GM12875 (cell line): ENCODE results near the gene LRRC51.

Experiments used
- H3K4me3 ChIP-seq: one replicate; pipeline ENCODE4 v1.5.1; 2011; ENCODE audit warnings: low read depth, low read length, control low read depth
- TF ChIP-seq, protein P1 (sequence below): IDR thresholded peaks from 2 replicates; pipeline ENCODE4 v1.5.1; 2011; ENCODE audit warnings: low read depth, mild to moderate bottlenecking, control low read depth, inconsistent platforms, low read length, moderate library complexity, borderline replicate concordance; ENCODE audit not compliant: insufficient read depth

The LRRC51 gene

GRCh38 chr11:72100009-72100408 is 19.4 kb downstream of the LRRC51 start:
- TF ChIP-seq, protein P1, sequence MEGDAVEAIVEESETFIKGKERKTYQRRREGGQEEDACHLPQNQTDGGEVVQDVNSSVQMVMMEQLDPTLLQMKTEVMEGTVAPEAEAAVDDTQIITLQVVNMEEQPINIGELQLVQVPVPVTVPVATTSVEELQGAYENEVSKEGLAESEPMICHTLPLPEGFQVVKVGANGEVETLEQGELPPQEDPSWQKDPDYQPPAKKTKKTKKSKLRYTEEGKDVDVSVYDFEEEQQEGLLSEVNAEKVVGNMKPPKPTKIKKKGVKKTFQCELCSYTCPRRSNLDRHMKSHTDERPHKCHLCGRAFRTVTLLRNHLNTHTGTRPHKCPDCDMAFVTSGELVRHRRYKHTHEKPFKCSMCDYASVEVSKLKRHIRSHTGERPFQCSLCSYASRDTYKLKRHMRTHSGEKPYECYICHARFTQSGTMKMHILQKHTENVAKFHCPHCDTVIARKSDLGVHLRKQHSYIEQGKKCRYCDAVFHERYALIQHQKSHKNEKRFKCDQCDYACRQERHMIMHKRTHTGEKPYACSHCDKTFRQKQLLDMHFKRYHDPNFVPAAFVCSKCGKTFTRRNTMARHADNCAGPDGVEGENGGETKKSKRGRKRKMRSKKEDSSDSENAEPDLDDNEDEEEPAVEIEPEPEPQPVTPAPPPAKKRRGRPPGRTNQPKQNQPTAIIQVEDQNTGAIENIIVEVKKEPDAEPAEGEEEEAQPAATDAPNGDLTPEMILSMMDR: no peak
- H3K4me3 ChIP-seq: no peak overlapping the region

GRCh38 chr11:72100462-72100861 is 19.8 kb downstream of the LRRC51 start:
- no peak overlapping the region for H3K4me3 ChIP-seq
- TF ChIP-seq, protein P1: no peak

DNA sequence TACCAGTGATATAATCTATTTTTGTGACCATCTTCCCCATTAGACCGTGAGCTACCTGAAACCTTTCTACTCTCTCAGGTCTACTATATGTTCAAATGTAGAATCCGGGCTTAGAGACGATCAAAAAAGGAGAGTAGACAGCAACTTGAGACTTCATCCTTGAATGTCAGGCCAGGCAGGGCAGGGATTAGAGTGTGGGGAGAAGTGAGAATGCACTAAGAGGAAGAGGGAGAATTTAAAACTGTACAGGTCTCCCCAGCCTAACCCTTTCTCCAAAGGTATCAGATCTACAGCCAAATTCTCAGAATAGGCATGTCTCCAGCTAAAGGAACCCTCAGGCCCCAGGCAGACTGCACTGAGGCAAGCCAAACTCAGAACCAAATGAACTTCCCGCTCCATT is 21.5 kb downstream of the LRRC51 start:
- H3K4me3 ChIP-seq: peak overlapping the region; percentile 58
- TF ChIP-seq, protein P1: no peak

DNA sequence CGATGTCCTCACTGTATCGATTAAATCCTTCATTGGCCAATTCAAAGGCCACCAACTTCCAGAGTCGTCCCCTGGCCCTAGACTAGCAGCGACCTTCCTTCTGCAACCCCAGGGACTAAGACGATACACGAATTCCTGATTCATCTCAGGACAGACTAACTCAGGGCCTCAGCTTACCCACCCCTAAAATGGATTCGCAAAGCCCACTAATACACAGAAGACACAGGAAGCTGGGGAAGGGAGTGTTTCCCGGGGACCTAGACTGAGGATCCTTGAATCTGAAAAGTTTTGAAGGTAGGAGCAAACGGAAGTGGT is 21.9 kb downstream of the LRRC51 start:
- TF ChIP-seq, protein P1: no peak
- H3K4me3 ChIP-seq: peak overlapping the region; percentile 58

DNA sequence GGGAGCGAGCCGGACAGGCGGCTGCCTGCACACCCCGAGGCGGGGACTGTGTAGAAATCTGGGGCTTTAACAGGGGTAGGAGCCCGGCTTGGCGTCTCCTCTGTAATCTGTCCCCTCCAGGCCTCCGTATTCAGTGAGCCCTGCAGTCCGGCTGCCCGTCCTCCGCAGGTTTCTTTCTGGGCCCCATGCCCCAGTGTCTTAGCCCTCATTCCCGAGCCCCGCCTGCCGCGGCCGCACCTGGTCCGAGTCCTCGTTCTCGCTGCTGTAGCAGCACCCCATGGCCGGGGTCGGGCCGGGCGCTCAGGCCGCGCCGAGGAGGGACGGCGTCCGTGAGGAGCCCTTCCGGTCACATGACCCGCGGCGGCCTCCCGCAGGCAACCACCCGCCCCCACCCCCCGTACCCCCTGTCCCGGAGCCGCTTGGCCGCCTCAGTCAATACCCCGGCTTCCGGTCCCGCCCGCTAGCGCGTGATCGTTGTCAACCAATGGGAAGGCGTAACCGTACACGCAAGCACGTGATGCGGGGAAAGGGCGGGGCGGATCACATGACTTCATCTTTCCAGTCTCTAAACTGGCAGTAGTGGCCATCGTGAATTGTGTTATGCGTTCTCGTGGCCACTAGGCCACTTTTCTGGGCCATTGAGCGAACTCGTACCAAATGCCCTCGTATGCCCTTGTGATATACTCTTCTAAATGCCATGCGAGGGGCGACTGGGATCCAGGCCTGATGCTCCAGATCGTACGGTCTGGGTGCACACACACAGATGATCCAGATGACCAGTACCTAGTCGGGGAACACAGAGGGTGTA is 22.5 kb downstream of the LRRC51 start, which contains the start of gene LAMTOR1:
Gene LAMTOR1, minus strand, starts transcription at position 352 of the 808 bp plus-strand sequence. Its CDS starts 73 bp downstream, at position 279.
- TF ChIP-seq, protein P1: peak; percentile 35; the same call in 1 of the 2 replicates

DNA sequence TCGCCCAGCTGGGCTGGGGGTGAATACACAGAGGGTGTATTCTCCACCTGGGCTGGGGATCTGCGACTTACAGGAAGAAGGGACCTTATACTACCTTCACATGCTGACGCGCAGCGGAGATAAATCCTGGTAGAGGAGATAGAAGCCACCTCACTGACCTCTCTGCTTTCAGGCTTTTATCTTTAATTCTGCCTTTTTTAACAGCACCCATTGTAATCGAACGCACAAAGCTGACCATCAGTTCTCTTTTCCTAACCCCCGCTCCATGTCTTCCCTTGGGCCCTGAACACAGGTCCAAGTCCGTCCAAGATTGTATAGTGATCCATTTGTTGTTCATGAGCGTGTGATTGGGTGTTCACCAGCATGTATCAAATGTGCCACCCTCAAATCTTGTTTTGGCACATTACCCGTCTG is 23.1 kb downstream of the LRRC51 start:
- TF ChIP-seq, protein P1: no peak
- H3K4me3 ChIP-seq: peak overlapping the region; percentile 12

More for the DNA sequence above, 22.5 kb downstream of the LRRC51 start, which contains the start of gene LAMTOR1:
- peak within 1 kb of the TSS; percentile 58 for H3K4me3 ChIP-seq

DNA sequence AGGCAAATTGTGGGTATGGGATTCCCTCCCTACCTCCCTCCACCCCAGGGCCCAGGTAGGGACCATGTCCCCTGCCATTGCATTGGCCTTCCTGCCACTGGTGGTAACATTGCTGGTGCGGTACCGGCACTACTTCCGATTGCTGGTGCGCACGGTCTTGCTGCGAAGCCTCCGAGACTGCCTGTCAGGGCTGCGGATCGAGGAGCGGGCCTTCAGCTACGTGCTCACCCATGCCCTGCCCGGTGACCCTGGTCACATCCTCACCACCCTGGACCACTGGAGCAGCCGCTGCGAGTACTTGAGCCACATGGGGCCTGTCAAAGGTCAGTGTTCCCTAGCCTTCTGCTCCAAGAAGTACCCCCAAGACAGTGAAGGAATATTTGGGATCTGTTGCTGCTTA is 25.2 kb downstream of the LRRC51 start, which contains the start of gene TOMT:
Gene TOMT, plus strand, starts transcription at position 37 of the 400 bp plus-strand sequence. Its CDS starts 28 bp downstream, at position 65.
- TF ChIP-seq, protein P1: no peak

More for the DNA sequence above, 25.2 kb downstream of the LRRC51 start, which contains the start of gene TOMT:
- H3K4me3 ChIP-seq: no peak within 1 kb of the TSS
